Esophagus (tissue), 2 donors: ENCODE measurements around the gene CCDC57. TPM values are rescaled to one million over a fixed set of nuclear protein-coding genes. Genes with fewer than 3 reads are reported as not detected.
A peak's percentile ranks its signal among the peaks of the same experiment; 100 is the strongest.

Source experiments
- H3K27ac ChIP-seq, 2 donors: one replicate each; pipeline ENCODE4 v1.5.1; 2013; ENCODE audit warnings: low read depth in 2 of 2, mild to moderate bottlenecking in 2 of 2, inconsistent platforms in 1 of 2, low read length in 1 of 2, moderate library complexity in 1 of 2
- H3K27me3 ChIP-seq, 2 donors: one replicate each; pipeline ENCODE4 v1.6.1; 2013; ENCODE audit warnings: low read length in 2 of 2, control low read depth in 1 of 2, mild to moderate bottlenecking in 1 of 2; ENCODE audit not compliant: insufficient read depth in 2 of 2, control insufficient read depth in 1 of 2
- H3K36me3 ChIP-seq, 2 donors: one replicate each; pipeline ENCODE4 v1.6.1; 2013; ENCODE audit warnings: low read length in 1 of 2; ENCODE audit not compliant: control insufficient read depth in 2 of 2, insufficient read depth in 2 of 2
- H3K4me1 ChIP-seq, 2 donors: one replicate each; pipeline ENCODE4 v1.6.1; 2013; ENCODE audit warnings: low read length in 1 of 2; ENCODE audit not compliant: control insufficient read depth in 2 of 2, insufficient read depth in 2 of 2
- H3K4me3 ChIP-seq, 2 donors: one replicate each; pipeline ENCODE4 v1.5.1; 2013; ENCODE audit warnings: low read length in 2 of 2, mild to moderate bottlenecking in 2 of 2, low read depth in 1 of 2, moderate library complexity in 1 of 2
- H3K9me3 ChIP-seq, 2 donors: one replicate each; pipeline ENCODE4 v1.6.1; 2013; ENCODE audit warnings: mild to moderate bottlenecking in 2 of 2, low read depth in 1 of 2, low read length in 1 of 2, moderate library complexity in 1 of 2; ENCODE audit not compliant: control insufficient read depth in 2 of 2, insufficient read depth in 1 of 2
- WGBS, 2 donors: extraction: QIAGEN DNeasy Blood & Tissue Kit; methylation state at CpG; one replicate each; pipeline ENCODE4 v1.1.7; 2013; 5-methylcytosine and 5-hydroxymethylcytosine counted together
- polyA plus RNA-seq, 2 donors: library from polyadenylated mRNA; stranded (reverse); fragments of 200-250 nt; gene quantifications; one replicate each; pipeline ENCODE4 v1.2.3, GENCODE V29; 2013
- donor health status: healthy with polysubstance abuse.
- donor health status: Bipolar disorder and iron deficiency.

The CCDC57 gene
- polyA plus RNA-seq, 2 donors, result 16.3 to 33.7 TPM

GRCh38 chr17:82058230-82058854 is 154.3 kb downstream of the CCDC57 start:
- 67 to 70% methylated on average over 17 of the region's 17 CpGs for WGBS, 2 donors
- Histone ChIP-seq H3K4me1 (no peaks in the 10 kb centered on the region), H3K36me3 (peaks cover 26 to 95% of the 10 kb centered on the region in 2 donors), H3K9me3 (no peaks in the 10 kb centered on the region), H3K27ac (no peak overlapping the region), H3K4me3 (no peak overlapping the region), H3K27me3 (no peaks in the 10 kb centered on the region)

DNA sequence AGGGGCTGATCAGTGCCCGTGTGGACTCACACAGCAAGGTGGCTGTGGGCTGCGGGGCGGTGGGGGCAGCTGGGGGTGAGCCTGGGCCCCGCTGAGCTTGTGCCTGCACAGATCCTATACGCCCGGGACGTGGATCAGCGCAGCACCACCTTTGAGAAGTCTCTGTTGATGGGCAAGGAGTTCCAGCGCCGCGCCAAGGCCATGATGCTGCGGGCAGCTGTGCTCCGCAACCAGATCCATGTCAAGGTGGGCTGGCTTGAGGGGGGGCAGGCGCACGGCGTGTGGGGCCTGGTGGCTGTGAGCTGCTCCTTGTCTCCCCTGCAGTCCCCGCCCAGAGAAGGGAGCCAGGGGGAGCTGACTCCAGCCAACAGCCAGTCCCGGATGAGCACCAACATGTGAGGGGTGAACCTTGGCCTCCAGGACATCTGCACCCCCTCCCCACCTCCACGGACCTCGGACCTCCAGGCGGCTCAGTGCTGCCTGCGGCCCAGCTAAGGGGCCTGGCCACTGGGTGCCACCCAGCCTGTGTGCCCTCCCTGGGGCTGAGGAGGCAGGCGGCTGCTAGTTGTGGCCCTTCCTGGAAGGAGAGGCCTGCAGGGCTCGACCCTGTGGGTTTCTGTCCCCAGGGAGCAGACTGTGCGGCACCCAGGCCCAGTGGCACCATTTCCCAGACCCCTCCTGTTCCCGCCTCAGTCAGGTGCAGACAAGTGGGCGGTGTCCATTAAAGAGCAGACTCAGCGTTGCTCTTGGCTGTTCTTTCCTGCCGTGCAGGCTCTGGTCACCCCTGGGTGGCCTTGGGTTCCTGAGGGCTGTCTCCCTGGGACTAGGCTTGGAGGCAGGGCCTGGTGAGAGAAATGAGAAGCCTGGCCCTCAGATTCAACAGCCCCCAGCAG is 155.7 kb downstream of the CCDC57 start:
- no peaks in the 10 kb centered on the region for H3K9me3 ChIP-seq
- peaks cover 7 to 9% of the 10 kb centered on the region in 2 donors for H3K4me1 ChIP-seq
- WGBS, 2 donors, result 81% methylated on average over 29 of the region's 29 CpGs
- no peak overlapping the region for H3K4me3 ChIP-seq
- H3K36me3 ChIP-seq, result peaks cover 23 to 85% of the 10 kb centered on the region in 2 donors
- H3K27ac ChIP-seq, result no peak overlapping the region
- H3K27me3 ChIP-seq, result no peaks in the 10 kb centered on the region

GRCh38 chr17:82055965-82056728 is 156.5 kb downstream of the CCDC57 start:
- H3K27me3 ChIP-seq, result no peaks in the 10 kb centered on the region
- no peaks in the 10 kb centered on the region for H3K9me3 ChIP-seq
- H3K4me1 ChIP-seq, result peaks cover 7 to 9% of the 10 kb centered on the region in 2 donors
- H3K4me3 ChIP-seq, result no peak overlapping the region
- no peak overlapping the region for H3K27ac ChIP-seq
- 87 to 88% methylated on average over 28 of the region's 28 CpGs for WGBS, 2 donors
- H3K36me3 ChIP-seq, result peaks cover 23 to 78% of the 10 kb centered on the region in 2 donors

DNA sequence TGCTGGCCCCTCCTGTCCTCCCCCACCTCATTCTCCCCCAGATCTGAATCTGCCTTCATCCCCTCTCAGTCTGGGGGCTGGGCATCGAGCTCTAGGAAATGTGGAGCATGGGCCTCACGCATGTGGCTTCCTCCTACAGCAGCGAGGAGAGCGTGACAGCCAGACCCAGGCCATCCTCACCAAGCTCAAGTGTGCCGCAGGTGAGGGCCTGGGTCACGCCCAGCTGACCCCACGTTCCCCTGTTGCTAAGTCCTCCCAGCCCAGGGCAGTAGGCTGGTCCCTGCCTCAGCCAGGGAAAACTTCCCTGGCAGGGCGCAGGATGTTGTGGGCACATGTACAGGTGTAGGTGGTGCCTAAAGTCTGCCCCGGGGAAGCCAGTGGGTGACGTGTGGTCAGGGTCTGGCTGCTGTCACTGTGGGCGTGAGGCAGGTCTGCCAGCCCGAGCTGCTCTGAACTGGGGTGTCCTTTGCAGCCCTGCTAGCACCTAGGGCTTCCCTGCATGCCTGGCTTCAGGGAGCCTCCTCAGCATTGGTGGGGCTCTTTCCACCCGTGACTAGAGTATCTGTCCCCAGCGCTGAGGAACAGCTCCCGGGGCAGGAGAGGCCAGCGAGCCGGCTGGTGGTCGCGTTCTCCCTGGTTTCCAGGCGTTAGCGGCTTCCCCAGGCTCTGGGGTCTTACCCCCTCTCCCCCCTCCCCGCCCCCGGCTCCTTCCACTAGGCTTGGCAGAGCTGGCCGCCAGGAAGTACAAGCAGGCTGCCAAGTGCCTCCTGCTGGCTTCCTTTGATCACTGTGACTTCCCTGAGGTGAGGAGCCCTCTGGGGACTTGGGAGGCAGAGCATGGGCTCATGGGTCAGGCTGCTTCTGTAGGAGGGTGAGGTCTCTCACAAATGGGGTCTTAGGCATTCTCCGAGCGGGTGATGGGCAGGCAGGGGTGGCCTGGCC is 157.3 kb downstream of the CCDC57 start:
- Histone ChIP-seq H3K4me3 (no peak overlapping the region), H3K27me3 (no peaks in the 10 kb centered on the region), H3K36me3 (peaks cover 22 to 70% of the 10 kb centered on the region in 2 donors), H3K4me1 (peaks cover 10 to 16% of the 10 kb centered on the region in 2 donors), H3K27ac (no peak overlapping the region), H3K9me3 (no peaks in the 10 kb centered on the region)
- 81 to 84% methylated on average over 26 of the region's 26 CpGs for WGBS, 2 donors

DNA sequence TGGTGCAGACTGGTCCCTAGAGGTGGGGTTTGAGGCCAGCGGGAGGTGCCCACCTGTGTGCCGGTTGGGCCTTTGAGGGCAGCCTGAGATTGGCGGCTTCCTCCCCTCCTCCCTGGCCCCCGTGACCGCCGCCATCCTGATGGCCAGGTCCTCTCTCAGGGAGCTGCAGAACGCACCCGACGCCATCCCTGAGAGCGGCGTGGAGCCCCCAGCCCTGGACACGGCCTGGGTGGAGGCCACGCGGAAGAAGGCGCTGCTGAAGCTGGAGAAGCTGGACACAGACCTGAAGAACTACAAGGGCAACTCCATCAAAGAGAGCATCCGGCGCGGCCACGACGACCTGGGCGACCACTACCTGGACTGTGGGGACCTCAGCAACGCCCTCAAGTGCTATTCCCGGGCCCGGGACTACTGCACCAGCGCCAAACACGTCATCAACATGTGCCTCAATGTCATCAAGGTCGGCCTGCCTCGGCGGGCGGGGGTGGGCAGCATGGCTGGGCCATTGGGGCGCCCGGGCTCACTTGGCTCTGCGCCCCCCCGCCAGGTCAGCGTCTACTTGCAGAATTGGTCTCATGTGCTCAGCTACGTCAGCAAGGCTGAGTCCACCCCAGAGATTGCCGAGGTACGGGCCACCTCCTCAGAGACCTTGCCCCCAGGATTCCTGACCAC is 158.2 kb downstream of the CCDC57 start:
- no peak overlapping the region for H3K4me3 ChIP-seq
- peaks cover 10 to 20% of the 10 kb centered on the region in 2 donors for H3K4me1 ChIP-seq
- peaks cover 14 to 62% of the 10 kb centered on the region in 2 donors for H3K36me3 ChIP-seq
- H3K9me3 ChIP-seq, result no peaks in the 10 kb centered on the region
- WGBS, 2 donors, result 88 to 90% methylated on average over 36 to 38 of the region's 38 CpGs
- H3K27ac ChIP-seq, result no peak overlapping the region
- no peaks in the 10 kb centered on the region for H3K27me3 ChIP-seq

GRCh38 chr17:82053556-82054263 is 158.9 kb downstream of the CCDC57 start:
- H3K27me3 ChIP-seq, result no peaks in the 10 kb centered on the region
- peaks cover 10 to 20% of the 10 kb centered on the region in 2 donors for H3K4me1 ChIP-seq
- H3K36me3 ChIP-seq, result peaks cover 14 to 62% of the 10 kb centered on the region in 2 donors
- H3K4me3 ChIP-seq, result no peak overlapping the region
- H3K27ac ChIP-seq, result no peak overlapping the region
- H3K9me3 ChIP-seq, result no peaks in the 10 kb centered on the region
- 92 to 94% methylated on average over 28 of the region's 28 CpGs for WGBS, 2 donors

DNA sequence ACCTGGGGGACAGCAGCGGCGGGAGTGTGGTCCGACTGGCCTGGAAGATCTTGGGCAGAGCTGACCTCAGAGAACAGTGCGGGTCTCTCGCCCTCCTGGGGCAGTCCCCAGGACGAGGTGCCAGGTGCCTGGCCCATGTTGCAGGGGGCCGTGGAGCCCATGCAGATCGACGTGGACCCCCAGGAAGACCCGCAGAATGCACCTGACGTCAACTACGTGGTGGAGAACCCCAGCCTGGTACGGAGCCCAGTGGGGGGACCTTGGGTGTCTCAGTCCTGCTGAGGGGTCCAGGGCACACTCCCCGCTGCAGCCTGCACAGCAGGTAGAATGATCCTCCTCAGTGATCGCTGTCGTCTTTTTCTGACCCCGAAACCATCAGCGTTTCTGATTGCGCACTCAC is 159.5 kb downstream of the CCDC57 start:
- Histone ChIP-seq H3K9me3 (no peaks in the 10 kb centered on the region), H3K36me3 (peaks cover 14 to 62% of the 10 kb centered on the region in 2 donors), H3K4me1 (peaks cover 10 to 20% of the 10 kb centered on the region in 2 donors), H3K4me3 (no peak overlapping the region), H3K27ac (no peak overlapping the region), H3K27me3 (no peaks in the 10 kb centered on the region)
- 87 to 91% methylated on average over 19 of the region's 19 CpGs for WGBS, 2 donors

- WGBS, 2 donors, result 22 to 23% methylated on average over 19 of the region's 19 CpGs
- Histone ChIP-seq H3K4me1 (peaks cover 10 to 20% of the 10 kb centered on the region in 2 donors), H3K9me3 (no peaks in the 10 kb centered on the region), H3K36me3 (peaks cover 14 to 62% of the 10 kb centered on the region in 2 donors), H3K27me3 (no peaks in the 10 kb centered on the region), H3K27ac (peak overlapping the region in 1 of 2 donors; percentile 27), H3K4me3 (peak overlapping the region; percentile 83 to 85)
These were observed 160.0 kb downstream of the CCDC57 start for GRCh38 chr17:82052638-82053059.
